Immature natural killer cell (primary cell): ENCODE measurements around the gene ORAI3. TPM values are rescaled to one million over a fixed set of nuclear protein-coding genes. Genes with fewer than 3 reads are reported as not detected.

Experiments
- DNase-seq, 3 donors: peaks; one replicate each; pipeline ENCODE4 v3.0.0; 2022; ENCODE audit warnings: mixed read lengths in 1 of 3
- H3K27ac Mint-ChIP-seq, 6 donors: one replicate each; pipeline ENCODE4 v1.8.0; 2020; ENCODE audit warnings: mixed read lengths in 6 of 6, mild to moderate bottlenecking in 5 of 6, inconsistent platforms in 4 of 6, moderate library complexity in 3 of 6
- H3K27me3 Mint-ChIP-seq, 3 donors: one replicate each; pipeline ENCODE4 v1.8.0; 2020 to 2021; ENCODE audit warnings: low read depth in 3 of 3, mild to moderate bottlenecking in 3 of 3, mixed read lengths in 3 of 3, moderate library complexity in 3 of 3, inconsistent platforms in 1 of 3
- H3K36me3 Mint-ChIP-seq, 3 donors: one replicate each; pipeline ENCODE4 v1.8.0; 2020; ENCODE audit warnings: mixed read lengths in 3 of 3, inconsistent platforms in 2 of 3, mild to moderate bottlenecking in 2 of 3
- H3K4me1 Mint-ChIP-seq, 2 donors: one replicate each; pipeline ENCODE4 v1.8.0; 2020; ENCODE audit warnings: inconsistent platforms in 2 of 2, mild to moderate bottlenecking in 2 of 2, mixed read lengths in 2 of 2, moderate library complexity in 1 of 2
- H3K4me3 Mint-ChIP-seq, 5 donors: one replicate each; pipeline ENCODE4 v1.8.0; 2020; ENCODE audit warnings: mild to moderate bottlenecking in 5 of 5, mixed read lengths in 5 of 5, inconsistent platforms in 3 of 5, moderate library complexity in 3 of 5
- H3K9me3 Mint-ChIP-seq, 6 donors: one replicate each; pipeline ENCODE4 v1.8.0; 2020; ENCODE audit warnings: mild to moderate bottlenecking in 6 of 6, mixed read lengths in 6 of 6, inconsistent platforms in 4 of 6, moderate library complexity in 3 of 6
- polyA plus RNA-seq, 3 donors: library from polyadenylated mRNA; unstranded; fragments of 300-500 nt; fragmentation: Illumina TruSeq; gene quantifications; one replicate each; pipeline ENCODE4 v1.2.3, GENCODE V29; 2021

Gene ORAI3
- polyA plus RNA-seq, 3 donors from 2014 or later, result 31.4 to 50.0 (median 40.3) TPM

GRCh38 chr16:30957456-30958174 lies 8.7 kb downstream of the ORAI3 start, which contains the start of gene SETD1A:
SETD1A (plus strand) TSS chr16:30957754; CDS start chr16:30958732, 978 bp downstream.
- peak within 1 kb of the TSS; percentile 95 to 99 (median 97) for H3K27ac Mint-ChIP-seq
- no peaks in the 10 kb centered on the region for H3K9me3 Mint-ChIP-seq
- peaks cover 38 to 45% of the 10 kb centered on the region in 2 donors for H3K4me1 Mint-ChIP-seq
- peaks cover 15 to 24% (median 22%) of the 10 kb centered on the region in 3 donors for H3K27me3 Mint-ChIP-seq
- DNase-seq, result peak; percentile 96 to 99 (median 99)
- peaks cover 13 to 23% (median 17%) of the 10 kb centered on the region in 3 donors for H3K36me3 Mint-ChIP-seq
- peak within 1 kb of the TSS; percentile 95 to 97 (median 97) for H3K4me3 Mint-ChIP-seq

- H3K36me3 Mint-ChIP-seq, result peaks cover 17 to 29% (median 22%) of the 10 kb centered on the region in 3 donors
- no peak for DNase-seq
- H3K4me3 Mint-ChIP-seq, result peak overlapping the region; percentile 83 to 92 (median 88)
- peaks cover 15 to 24% (median 22%) of the 10 kb centered on the region in 3 donors for H3K27me3 Mint-ChIP-seq
- H3K9me3 Mint-ChIP-seq, result no peaks in the 10 kb centered on the region
- H3K4me1 Mint-ChIP-seq, result peaks cover 38 to 45% of the 10 kb centered on the region in 2 donors
- peak overlapping the region; percentile 40 to 93 (median 88) for H3K27ac Mint-ChIP-seq
These were observed 9.6 kb downstream of the ORAI3 start for GRCh38 chr16:30958175-30959079.

GRCh38 chr16:30961384-30961783 lies 12.5 kb downstream of the ORAI3 start:
- H3K4me3 Mint-ChIP-seq, result no peak overlapping the region

GRCh38 chr16:30963925-30964511 lies 15.2 kb downstream of the ORAI3 start:
- Mint-ChIP-seq H3K36me3 (peaks cover 24 to 52% (median 34%) of the 10 kb centered on the region in 3 donors), H3K27ac (peak overlapping the region in 1 of 6 donors; percentile 64), H3K4me3 (no peak overlapping the region)

More at GRCh38 chr16:30961384-30961783, 12.5 kb downstream of the ORAI3 start:
- peaks cover 33 to 40% of the 10 kb centered on the region in 2 donors for H3K4me1 Mint-ChIP-seq
- H3K27ac Mint-ChIP-seq, result no peak overlapping the region
- H3K9me3 Mint-ChIP-seq, result no peaks in the 10 kb centered on the region
- peaks cover 22 to 38% (median 25%) of the 10 kb centered on the region in 3 donors for H3K36me3 Mint-ChIP-seq
- DNase-seq, result no peak
- H3K27me3 Mint-ChIP-seq, result peaks cover 16 to 25% (median 21%) of the 10 kb centered on the region in 3 donors

GRCh38 chr16:30964574-30965226 lies 15.8 kb downstream of the ORAI3 start:
- peaks cover 24 to 50% (median 34%) of the 10 kb centered on the region in 3 donors for H3K36me3 Mint-ChIP-seq

More at GRCh38 chr16:30963925-30964511, 15.2 kb downstream of the ORAI3 start:
- H3K4me1 Mint-ChIP-seq, result peaks cover 16 to 23% of the 10 kb centered on the region in 2 donors
- peaks cover 6 to 14% (median 6%) of the 10 kb centered on the region in 3 donors for H3K27me3 Mint-ChIP-seq
- no peak for DNase-seq
- H3K9me3 Mint-ChIP-seq, result no peaks in the 10 kb centered on the region

GRCh38 chr16:30965436-30965835 lies 16.6 kb downstream of the ORAI3 start:
- Mint-ChIP-seq H3K27me3 (peaks cover 0 to 9% (median 4%) of the 10 kb centered on the region in 3 donors), H3K4me1 (peaks cover 2 to 9% of the 10 kb centered on the region in 2 donors), H3K27ac (no peak overlapping the region), H3K9me3 (no peaks in the 10 kb centered on the region), H3K4me3 (no peak overlapping the region), H3K36me3 (peaks cover 19 to 44% (median 26%) of the 10 kb centered on the region in 3 donors)
- no peak for DNase-seq

More at GRCh38 chr16:30964574-30965226, 15.8 kb downstream of the ORAI3 start:
- H3K4me1 Mint-ChIP-seq, result peaks cover 10 to 16% of the 10 kb centered on the region in 2 donors
- no peak overlapping the region for H3K4me3 Mint-ChIP-seq
- DNase-seq, result no peak
- H3K27ac Mint-ChIP-seq, result peak overlapping the region in 1 of 6 donors; percentile 11
- no peaks in the 10 kb centered on the region for H3K9me3 Mint-ChIP-seq
- H3K27me3 Mint-ChIP-seq, result peaks cover 0 to 9% (median 4%) of the 10 kb centered on the region in 3 donors

- no peak overlapping the region for H3K4me3 Mint-ChIP-seq
- peaks cover 0 to 9% (median 4%) of the 10 kb centered on the region in 3 donors for H3K27me3 Mint-ChIP-seq
- H3K27ac Mint-ChIP-seq, result no peak overlapping the region
- no peaks in the 10 kb centered on the region for H3K9me3 Mint-ChIP-seq
- DNase-seq, result no peak
- H3K4me1 Mint-ChIP-seq, result peaks cover 2 to 4% of the 10 kb centered on the region in 2 donors
- H3K36me3 Mint-ChIP-seq, result peaks cover 23 to 47% (median 30%) of the 10 kb centered on the region in 3 donors
These were observed 17.3 kb downstream of the ORAI3 start for GRCh38 chr16:30966033-30966619.

GRCh38 chr16:30967795-30968194 lies 18.9 kb downstream of the ORAI3 start:
- Mint-ChIP-seq H3K4me1 (peaks cover 0 to 2% of the 10 kb centered on the region in 2 donors), H3K9me3 (no peaks in the 10 kb centered on the region), H3K36me3 (peaks cover 25 to 49% (median 28%) of the 10 kb centered on the region in 3 donors), H3K27ac (no peak overlapping the region), H3K4me3 (no peak overlapping the region), H3K27me3 (peaks cover 0 to 6% (median 4%) of the 10 kb centered on the region in 3 donors)
- no peak for DNase-seq

- Mint-ChIP-seq H3K4me3 (no peak overlapping the region), H3K27me3 (peaks cover 0 to 12% (median 4%) of the 10 kb centered on the region in 3 donors), H3K27ac (peak overlapping the region in 1 of 6 donors; percentile 49), H3K4me1 (peaks cover 0 to 6% of the 10 kb centered on the region in 2 donors), H3K9me3 (no peaks in the 10 kb centered on the region), H3K36me3 (peaks cover 28 to 52% (median 31%) of the 10 kb centered on the region in 3 donors)
- no peak for DNase-seq
These were observed 20.5 kb downstream of the ORAI3 start for GRCh38 chr16:30969246-30969842.

- Mint-ChIP-seq H3K36me3 (peaks cover 29 to 54% (median 34%) of the 10 kb centered on the region in 3 donors), H3K9me3 (no peaks in the 10 kb centered on the region), H3K27ac (no peak overlapping the region), H3K4me3 (no peak overlapping the region), H3K27me3 (peaks cover 0 to 10% (median 4%) of the 10 kb centered on the region in 3 donors), H3K4me1 (peaks cover 0 to 6% of the 10 kb centered on the region in 2 donors)
- no peak for DNase-seq
These were observed 22.4 kb downstream of the ORAI3 start for GRCh38 chr16:30971298-30971697.

- Mint-ChIP-seq H3K4me1 (peaks cover 0 to 6% of the 10 kb centered on the region in 2 donors), H3K27me3 (peaks cover 0 to 8% (median 0%) of the 10 kb centered on the region in 3 donors), H3K36me3 (peaks cover 28 to 52% (median 37%) of the 10 kb centered on the region in 3 donors), H3K27ac (no peak overlapping the region), H3K4me3 (no peak overlapping the region), H3K9me3 (no peaks in the 10 kb centered on the region)
- DNase-seq, result no peak
These were observed 24.0 kb downstream of the ORAI3 start for GRCh38 chr16:30972872-30973271.

- peaks cover 3 to 6% of the 10 kb centered on the region in 2 donors for H3K4me1 Mint-ChIP-seq
- peak overlapping the region in 1 of 6 donors; percentile 74 for H3K27ac Mint-ChIP-seq
- no peak overlapping the region for H3K4me3 Mint-ChIP-seq
- peaks cover 22 to 50% (median 32%) of the 10 kb centered on the region in 3 donors for H3K36me3 Mint-ChIP-seq
- no peaks in the 10 kb centered on the region for H3K9me3 Mint-ChIP-seq
- DNase-seq, result no peak
- peaks cover 0 to 8% (median 0%) of the 10 kb centered on the region in 3 donors for H3K27me3 Mint-ChIP-seq
These were observed 25.5 kb downstream of the ORAI3 start for GRCh38 chr16:30974348-30974747.
